Mucosa of descending colon (tissue), 3 donors: ENCODE results near the gene CDK5RAP2. TPM values are rescaled to one million over a fixed set of nuclear protein-coding genes. Genes with fewer than 3 reads are reported as not detected.
A peak's percentile ranks its signal among the peaks of the same experiment; 100 is the strongest.

Experiments
- ATAC-seq: fragments of 200-7000 bp; cut with Tn5 transposase; one replicate; pipeline ENCODE4 v1.9.1; 2020; ENCODE audit warnings: mild to moderate bottlenecking, moderate library complexity
- DNase-seq, 3 donors: peaks; one replicate each; pipeline ENCODE4 v3.0.0-alpha.2; 2020
- H3K36me3 ChIP-seq: fragments of 200-600 bp; one replicate; pipeline ENCODE4 v1.8.0; 2021; ENCODE audit warnings: low read depth, mild to moderate bottlenecking
- H3K4me1 ChIP-seq: fragments of 200-600 bp; one replicate; pipeline ENCODE4 v1.8.0; 2021; ENCODE audit warnings: low read depth, mild to moderate bottlenecking
- H3K4me3 ChIP-seq: fragments of 200-600 bp; one replicate; pipeline ENCODE4 v1.8.0; 2021; ENCODE audit warnings: mild to moderate bottlenecking
- H3K9me3 ChIP-seq: fragments of 200-600 bp; one replicate; pipeline ENCODE4 v1.8.0; 2021; ENCODE audit warnings: mild to moderate bottlenecking
- CTCF ChIP-seq: fragments of 200-600 bp; IDR thresholded peaks from one replicate; pipeline ENCODE4 v1.8.0; 2022; ENCODE audit warnings: antibody characterized with exemption, mild to moderate bottlenecking
- intact Hi-C, 2 donors: fragments of 100-400 bp; cut with DNase I in 1 of 2; cut with micrococcal nuclease in 1 of 2; formaldehyde crosslinking; loops; one replicate each; pipeline versions ENCODE4 v1.11.0 to v1.11.1; 2022; cut with DNase I, micrococcal nuclease
- total RNA-seq, 3 donors: library from RNA; stranded (reverse); fragmentation: NEBNext Ultra II Directional in 2 of 3; extraction: Animal tissue kit (Norgen Biotek cat#: 25700) in 2 of 3; gene quantifications; one replicate each; pipeline versions ENCODE4 v1.2.1 to v1.2.4, GENCODE V29; 2021 to 2023
- donor health status: DM: no; HTN: no; CAD: no; lungs with moderate emphysema.
- donor health status: DM: no; HTN: no; CAD: no.
- donor health status: DM: no; HTN: yes; CAD: no.

Gene CDK5RAP2
- total RNA-seq, 3 donors from 2014 or later = 27.0 to 62.4 (median 35.1) TPM

DNA sequence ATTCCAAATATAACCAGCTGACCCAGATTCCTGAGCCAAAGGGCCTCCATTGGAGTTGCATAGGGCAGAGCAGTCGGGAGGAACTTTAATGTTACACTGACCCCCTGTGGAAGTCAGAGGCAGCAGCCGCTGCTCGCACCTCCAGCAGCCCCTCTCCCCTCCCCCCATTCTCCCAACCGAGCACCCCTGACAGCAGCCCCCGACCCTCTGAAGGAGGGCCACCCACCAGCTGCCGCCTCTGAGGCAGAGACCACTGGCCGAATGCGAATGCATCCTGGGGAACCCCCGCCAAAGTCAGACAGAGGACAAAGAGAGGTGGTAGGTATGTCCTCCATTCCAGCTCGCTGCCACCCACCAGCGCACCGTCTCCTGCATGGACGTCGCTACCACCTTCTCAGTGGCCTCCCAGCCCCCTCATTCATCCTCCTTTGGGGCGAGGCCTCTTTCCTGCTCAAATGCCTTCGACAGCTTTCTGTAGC lies 231.0 kb downstream of the CDK5RAP2 start:
- DNase-seq = peak in 1 of 3 donors; percentile 12
- H3K9me3 ChIP-seq = no peaks in the 10 kb centered on the region
- H3K36me3 ChIP-seq = no peaks in the 10 kb centered on the region
- no peak for TF ChIP-seq CTCF
- intact Hi-C loops = no loop called here
- H3K4me1 ChIP-seq = no peaks in the 10 kb centered on the region
- peak; percentile 55 for ATAC-seq
- no peak overlapping the region for H3K4me3 ChIP-seq

DNA sequence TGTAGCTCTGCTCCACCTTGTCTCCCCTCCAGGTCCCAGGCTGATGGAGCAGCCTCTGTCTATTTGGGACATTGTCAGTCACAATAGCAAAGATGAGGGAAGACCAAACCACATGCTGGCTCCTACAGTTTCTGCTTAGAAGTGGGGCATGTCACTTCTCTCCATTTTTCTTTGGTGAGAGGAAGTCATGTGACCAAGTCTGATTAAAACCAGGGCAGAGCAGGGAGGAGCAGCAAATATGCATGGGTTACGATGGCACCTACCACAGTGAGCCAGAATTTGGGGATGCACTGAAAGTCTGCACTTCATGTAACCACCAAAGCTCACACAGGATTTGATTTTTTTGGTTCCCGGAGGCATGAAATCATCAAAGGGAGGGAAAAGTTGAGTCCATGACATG lies 234.6 kb downstream of the CDK5RAP2 start:
- no peak for ATAC-seq
- TF ChIP-seq CTCF = no peak
- no peak for DNase-seq
- Histone ChIP-seq H3K36me3 (no peaks in the 10 kb centered on the region), H3K9me3 (no peaks in the 10 kb centered on the region), H3K4me1 (no peaks in the 10 kb centered on the region), H3K4me3 (no peak overlapping the region)
- intact Hi-C loops = no loop called here

GRCh38 chr9:120344230-120344629 lies 235.7 kb downstream of the CDK5RAP2 start:
- no peak for TF ChIP-seq CTCF
- no peak for DNase-seq
- no peaks in the 10 kb centered on the region for H3K9me3 ChIP-seq
- H3K36me3 ChIP-seq = no peaks in the 10 kb centered on the region
- H3K4me1 ChIP-seq = no peaks in the 10 kb centered on the region
- intact Hi-C loops = no loop called here
- no peak for ATAC-seq
- no peak overlapping the region for H3K4me3 ChIP-seq

DNA sequence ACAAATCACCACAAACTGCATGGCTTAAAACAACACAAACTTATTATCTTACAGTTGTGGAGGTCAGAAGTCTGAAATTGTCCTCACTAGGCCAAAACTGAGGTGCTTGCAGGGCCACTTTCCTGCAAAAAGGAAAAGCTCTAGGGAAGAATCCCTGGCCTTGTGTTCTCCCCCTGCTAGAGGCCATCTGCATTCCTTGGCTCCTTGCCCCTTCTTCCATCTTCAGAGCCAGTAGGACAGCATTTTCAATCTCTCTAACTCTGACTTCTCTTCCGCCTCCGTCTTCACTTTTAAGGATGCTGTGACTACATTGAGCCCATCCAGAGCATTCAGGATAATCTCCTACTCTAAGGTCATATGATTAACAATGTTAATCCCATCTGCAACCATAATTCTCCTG lies 236.6 kb downstream of the CDK5RAP2 start:
- DNase-seq (no peak), ATAC-seq (no peak)
- no peaks in the 10 kb centered on the region for H3K4me1 ChIP-seq
- H3K36me3 ChIP-seq = no peaks in the 10 kb centered on the region
- no peak for TF ChIP-seq CTCF
- no peaks in the 10 kb centered on the region for H3K9me3 ChIP-seq
- no peak overlapping the region for H3K4me3 ChIP-seq
- intact Hi-C loops = no loop called here

Other genes starting within 250 kb of the CDK5RAP2 start
- gene MEGF9, start 134.3 kb upstream of the CDK5RAP2 start, total RNA-seq = 10 to 100 TPM in 1 of 3 donors, 1 to 10 TPM in 2; 6.3 to 16.7 (median 9.3) TPM
- 10 to 100 TPM; 62.1 to 67.5 (median 65.0) TPM for gene FBXW2, start 213.2 kb upstream of the CDK5RAP2 start, total RNA-seq